Measurements from ENCODE around the gene HIPK4.

The HIPK4 gene

DNA sequence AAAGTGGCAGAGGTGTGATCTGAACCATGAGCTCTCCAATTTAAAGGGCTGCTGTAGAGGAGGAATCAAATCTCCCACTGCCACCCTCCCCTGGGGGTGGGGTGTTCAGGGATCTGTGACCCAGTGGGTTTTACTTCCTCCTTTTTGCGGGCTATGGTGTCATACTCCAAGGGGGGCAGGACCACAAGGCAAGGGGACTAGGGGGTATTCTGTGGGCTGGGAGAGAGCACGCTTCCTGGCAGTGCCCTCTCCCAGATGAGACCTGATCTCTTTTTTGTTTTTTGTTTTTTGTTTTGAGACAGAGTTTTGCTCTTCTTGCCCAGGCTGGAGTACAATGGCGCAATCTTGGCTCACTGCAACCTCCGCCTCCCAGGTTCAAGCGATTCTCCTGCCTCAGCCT, 31.2 kb downstream of the HIPK4 start:
- TF ChIP-seq, protein P1, sequence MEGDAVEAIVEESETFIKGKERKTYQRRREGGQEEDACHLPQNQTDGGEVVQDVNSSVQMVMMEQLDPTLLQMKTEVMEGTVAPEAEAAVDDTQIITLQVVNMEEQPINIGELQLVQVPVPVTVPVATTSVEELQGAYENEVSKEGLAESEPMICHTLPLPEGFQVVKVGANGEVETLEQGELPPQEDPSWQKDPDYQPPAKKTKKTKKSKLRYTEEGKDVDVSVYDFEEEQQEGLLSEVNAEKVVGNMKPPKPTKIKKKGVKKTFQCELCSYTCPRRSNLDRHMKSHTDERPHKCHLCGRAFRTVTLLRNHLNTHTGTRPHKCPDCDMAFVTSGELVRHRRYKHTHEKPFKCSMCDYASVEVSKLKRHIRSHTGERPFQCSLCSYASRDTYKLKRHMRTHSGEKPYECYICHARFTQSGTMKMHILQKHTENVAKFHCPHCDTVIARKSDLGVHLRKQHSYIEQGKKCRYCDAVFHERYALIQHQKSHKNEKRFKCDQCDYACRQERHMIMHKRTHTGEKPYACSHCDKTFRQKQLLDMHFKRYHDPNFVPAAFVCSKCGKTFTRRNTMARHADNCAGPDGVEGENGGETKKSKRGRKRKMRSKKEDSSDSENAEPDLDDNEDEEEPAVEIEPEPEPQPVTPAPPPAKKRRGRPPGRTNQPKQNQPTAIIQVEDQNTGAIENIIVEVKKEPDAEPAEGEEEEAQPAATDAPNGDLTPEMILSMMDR (conservative IDR thresholded peaks at IDR 0.05; ENCODE audit: low read length) = no peak
- no peak for DNase-seq (ENCODE audit: low read depth)
- no peak overlapping the region for H3K4me3 ChIP-seq (ENCODE audit: low read length)

DNA sequence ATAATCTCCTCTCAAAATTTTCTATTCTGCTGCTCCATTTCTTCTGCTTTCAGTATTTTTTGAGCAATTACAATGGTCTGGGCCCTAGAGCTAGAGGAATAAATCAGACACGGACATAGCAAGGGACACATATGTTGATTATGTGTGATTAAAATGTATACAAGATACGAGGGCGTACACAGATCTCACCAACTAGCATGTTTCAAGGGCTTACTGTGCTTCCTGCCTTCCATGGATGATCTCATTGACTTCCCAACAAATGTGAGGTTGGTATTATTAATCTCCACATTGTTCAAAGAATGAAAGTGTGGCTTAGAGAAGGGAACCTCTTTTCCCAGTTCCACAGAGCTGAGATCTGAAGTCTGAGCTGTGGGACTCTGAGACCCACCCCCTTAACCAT, 32.3 kb downstream of the HIPK4 start:
- DNase-seq (ENCODE audit: low read depth) = no peak
- H3K4me3 ChIP-seq (ENCODE audit: low read length) = no peak overlapping the region
- TF ChIP-seq, protein P1 (conservative IDR thresholded peaks at IDR 0.05; ENCODE audit: low read length) = no peak

DNA sequence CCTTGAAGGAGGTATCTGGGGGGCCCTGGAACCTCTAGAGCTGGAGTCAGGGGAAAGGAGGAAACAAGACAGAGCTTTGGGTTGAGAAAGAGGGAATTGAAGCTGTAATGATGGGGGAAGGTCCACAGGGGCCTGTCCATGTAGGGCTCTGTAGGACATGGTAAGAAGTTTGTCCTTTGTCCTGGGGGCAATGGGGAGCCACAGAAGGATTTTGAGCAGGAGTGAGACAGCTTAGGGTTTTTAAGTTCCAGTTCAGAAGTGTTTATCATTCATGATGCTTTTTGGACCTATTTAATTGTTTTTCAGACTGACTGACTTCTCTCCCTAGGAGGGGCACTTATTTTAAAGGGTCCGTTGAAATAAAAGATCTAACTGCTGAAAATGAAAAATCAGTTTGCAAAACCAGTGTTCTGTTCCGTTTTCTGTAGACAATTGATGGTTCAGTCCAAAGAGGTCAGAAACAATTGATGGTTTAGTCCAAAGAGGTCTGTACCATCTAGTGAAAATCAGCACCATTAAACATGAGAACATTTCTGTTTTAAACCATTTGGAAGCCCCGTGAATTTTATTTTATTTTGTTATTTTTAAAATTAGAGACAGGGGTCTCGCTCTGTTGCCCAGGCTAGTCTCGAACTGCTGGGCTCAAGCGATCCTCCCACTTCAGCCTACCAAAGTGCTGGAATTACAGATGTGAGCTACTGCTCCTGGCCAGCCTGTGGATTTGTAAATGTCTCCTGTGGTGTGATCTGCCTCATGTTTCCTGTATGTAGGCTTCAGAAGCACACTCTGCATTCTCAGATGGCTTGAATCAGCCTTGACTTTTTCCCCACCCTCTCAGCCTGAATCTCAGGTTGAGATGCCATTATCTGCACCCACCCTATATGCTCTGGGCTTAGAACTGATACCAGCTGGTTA, 33.0 kb downstream of the HIPK4 start:
- DNase-seq (ENCODE audit: low read depth) = peak; percentile 28
- TF ChIP-seq, protein P1 (conservative IDR thresholded peaks at IDR 0.05; ENCODE audit: low read length) = no peak
- no peak overlapping the region for H3K4me3 ChIP-seq (ENCODE audit: low read length)

DNA sequence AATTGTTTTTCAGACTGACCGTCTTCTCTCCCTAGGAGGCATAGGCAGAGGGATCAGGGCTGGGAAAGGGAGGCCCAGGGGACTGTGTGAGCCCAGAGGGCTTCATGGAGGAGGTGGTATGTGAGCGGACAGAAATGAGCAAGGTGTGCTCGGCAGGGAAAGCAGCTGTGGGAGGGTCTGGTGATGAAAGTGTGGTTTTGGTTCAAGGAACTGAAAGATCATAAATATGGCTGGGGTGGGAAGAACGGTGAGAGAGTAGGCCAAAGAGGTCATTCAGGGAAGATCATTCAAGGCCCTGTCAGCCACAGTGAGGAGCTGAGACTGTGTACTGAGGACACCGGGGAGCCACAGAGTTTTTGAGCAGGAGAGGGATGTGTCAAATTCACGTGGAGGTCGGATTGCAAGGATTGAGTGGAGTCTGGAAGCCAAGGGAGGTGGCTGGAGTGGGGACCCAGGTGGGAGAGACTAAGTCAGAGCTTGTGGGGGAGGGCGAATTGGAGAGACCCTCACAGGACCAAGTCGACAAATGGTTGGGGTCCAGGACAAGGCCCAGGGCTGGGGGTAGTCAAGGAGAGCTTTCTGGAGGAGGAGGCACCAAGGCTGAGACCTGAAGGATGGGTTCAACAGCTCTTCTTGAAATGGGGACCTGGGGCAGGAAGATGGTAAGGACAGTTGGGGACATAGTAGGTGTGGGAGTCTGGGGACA, 33.9 kb downstream of the HIPK4 start:
- TF ChIP-seq, protein P1 (conservative IDR thresholded peaks at IDR 0.05; ENCODE audit: low read length) = no peak
- no peak overlapping the region for H3K4me3 ChIP-seq (ENCODE audit: low read length)
- no peak for DNase-seq (ENCODE audit: low read depth)

DNA sequence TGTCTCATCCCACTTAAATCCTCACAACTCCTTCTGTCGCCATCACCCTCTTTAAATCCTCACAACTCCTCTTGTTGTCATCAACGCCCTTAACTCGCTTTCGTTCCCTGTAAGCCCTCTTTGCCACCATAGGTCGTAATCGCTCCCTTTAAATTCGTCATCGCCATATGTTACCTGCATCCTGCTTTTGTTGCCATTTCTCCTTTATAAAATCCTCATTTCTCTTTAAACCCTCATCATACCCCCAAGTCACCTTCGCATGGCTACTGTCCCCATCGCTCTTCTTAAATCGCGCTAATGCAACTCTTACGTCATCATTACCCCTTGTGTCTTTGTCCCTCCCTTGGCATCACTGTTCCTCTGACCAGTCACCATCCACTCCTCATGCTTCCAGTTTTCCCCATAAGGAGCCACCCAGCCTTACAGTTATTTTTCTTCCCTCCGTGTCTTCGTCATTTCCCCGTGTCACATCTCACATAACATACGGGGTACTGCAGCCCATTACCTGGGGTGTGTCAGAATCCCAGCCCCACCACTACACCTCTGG, 40.9 kb downstream of the HIPK4 start:
- TF ChIP-seq, protein P1 (conservative IDR thresholded peaks at IDR 0.05; ENCODE audit: low read length) = no peak
- DNase-seq (ENCODE audit: low read depth) = peak; percentile 63
- H3K4me3 ChIP-seq (ENCODE audit: low read length) = peak overlapping the region; percentile 65

DNA sequence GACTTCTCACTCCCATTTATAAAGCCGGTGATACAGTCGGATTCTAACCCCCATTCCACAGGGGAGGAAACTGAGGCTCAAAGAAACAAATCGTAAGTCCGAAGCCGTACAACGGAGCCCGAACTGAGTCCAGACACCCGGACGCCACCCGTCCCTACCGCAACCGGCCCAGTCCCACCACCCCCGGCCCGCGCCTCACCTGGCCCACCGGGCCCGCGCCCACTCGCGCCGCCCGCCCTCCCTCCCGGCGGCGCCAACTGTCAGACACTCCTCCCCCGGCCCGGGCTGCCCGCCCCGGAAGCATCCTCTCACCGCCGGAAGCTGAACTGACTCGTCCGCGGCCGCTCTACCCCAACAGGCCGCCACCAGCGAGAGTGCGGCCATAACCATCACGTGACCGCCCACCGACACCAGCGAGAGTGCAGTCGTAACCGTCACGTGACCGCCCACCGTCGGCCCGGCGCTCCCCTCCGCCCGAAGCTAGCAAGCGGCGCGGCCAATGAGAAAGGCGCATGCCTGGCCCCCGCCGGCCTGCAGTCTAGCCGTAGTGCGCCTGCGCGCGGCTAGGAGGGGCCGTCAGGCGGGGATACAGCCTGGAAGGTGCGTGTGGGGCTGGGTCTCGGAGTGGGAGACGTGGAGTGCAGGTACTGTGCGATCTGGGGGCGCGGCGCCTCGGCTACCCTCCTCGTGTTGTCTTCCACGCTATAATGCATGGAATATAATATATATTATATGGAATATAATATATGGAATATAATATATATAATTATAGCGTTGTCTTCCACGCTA, 41.7 kb downstream of the HIPK4 start, which contains the start of the genes C19orf47 and PLD3:
Gene C19orf47 (minus strand): TSS at position 273 of the 789 bp plus-strand sequence. CDS start 6,540 bp downstream, outside the sequence.
Gene PLD3 (plus strand): TSS at position 571 of the 789 bp plus-strand sequence. CDS start 17,789 bp downstream, outside the sequence.
- TF ChIP-seq, protein P1 (conservative IDR thresholded peaks at IDR 0.05; ENCODE audit: low read length) = no peak

More for the DNA sequence above, 41.7 kb downstream of the HIPK4 start, which contains the start of the genes C19orf47 and PLD3:
- DNase-seq (ENCODE audit: low read depth) = peak; percentile 99
- H3K4me3 ChIP-seq (ENCODE audit: low read length) = peak within 1 kb of the TSS; percentile 89

Data from AG10803 (cell line).